AG09309 (cell line): ENCODE measurements around the gene SIRT6.

Source experiments
- DNase-seq: peaks from one replicate; pipeline ENCODE4 v3.0.0-alpha.2; 2010; ENCODE audit warnings: low read depth
- H3K4me3 ChIP-seq: 2 replicates; pipeline ENCODE4 v1.5.1; 2011; ENCODE audit warnings: mild to moderate bottlenecking, low read depth, low read length, moderate library complexity; ENCODE audit not compliant: control insufficient read depth
- TF ChIP-seq, protein P1 (sequence below): IDR thresholded peaks from 2 replicates; pipeline ENCODE4 v1.5.1; 2011; ENCODE audit warnings: mild to moderate bottlenecking, low read depth, low read length, inconsistent platforms; ENCODE audit not compliant: insufficient read depth, control insufficient read depth; ENCODE audit errors: missing control alignments

Gene SIRT6

DNA sequence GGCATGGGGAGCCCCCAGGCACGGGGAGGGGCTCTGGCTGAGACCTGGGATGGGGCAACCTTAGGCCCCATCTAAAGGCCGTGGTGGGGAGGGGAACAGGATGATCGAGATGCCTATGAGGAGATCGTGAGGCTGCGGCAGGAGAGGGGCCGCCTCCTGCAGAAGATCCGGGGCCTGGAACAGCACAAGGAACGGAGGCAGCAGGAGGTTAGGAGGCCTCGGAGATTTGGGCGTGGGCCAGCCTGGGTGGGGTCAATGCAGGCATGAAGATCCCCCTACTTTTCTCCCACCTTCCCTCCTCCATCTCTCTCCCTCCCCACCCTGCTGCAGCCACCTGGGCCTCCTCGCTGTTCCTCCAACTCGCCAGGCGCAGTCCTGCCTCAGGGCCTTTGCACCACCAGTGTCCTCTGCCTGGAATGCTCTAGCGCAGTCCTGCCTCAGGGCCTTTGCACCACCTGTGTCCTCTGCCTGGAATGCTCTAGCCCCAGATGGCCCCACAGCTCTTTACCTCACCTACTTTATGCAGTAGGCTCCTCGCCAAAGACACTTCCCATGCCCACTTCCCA is 27.9 kb upstream of the SIRT6 start:
- DNase-seq = no peak
- TF ChIP-seq, protein P1, sequence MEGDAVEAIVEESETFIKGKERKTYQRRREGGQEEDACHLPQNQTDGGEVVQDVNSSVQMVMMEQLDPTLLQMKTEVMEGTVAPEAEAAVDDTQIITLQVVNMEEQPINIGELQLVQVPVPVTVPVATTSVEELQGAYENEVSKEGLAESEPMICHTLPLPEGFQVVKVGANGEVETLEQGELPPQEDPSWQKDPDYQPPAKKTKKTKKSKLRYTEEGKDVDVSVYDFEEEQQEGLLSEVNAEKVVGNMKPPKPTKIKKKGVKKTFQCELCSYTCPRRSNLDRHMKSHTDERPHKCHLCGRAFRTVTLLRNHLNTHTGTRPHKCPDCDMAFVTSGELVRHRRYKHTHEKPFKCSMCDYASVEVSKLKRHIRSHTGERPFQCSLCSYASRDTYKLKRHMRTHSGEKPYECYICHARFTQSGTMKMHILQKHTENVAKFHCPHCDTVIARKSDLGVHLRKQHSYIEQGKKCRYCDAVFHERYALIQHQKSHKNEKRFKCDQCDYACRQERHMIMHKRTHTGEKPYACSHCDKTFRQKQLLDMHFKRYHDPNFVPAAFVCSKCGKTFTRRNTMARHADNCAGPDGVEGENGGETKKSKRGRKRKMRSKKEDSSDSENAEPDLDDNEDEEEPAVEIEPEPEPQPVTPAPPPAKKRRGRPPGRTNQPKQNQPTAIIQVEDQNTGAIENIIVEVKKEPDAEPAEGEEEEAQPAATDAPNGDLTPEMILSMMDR = no peak
- H3K4me3 ChIP-seq = no peak overlapping the region

DNA sequence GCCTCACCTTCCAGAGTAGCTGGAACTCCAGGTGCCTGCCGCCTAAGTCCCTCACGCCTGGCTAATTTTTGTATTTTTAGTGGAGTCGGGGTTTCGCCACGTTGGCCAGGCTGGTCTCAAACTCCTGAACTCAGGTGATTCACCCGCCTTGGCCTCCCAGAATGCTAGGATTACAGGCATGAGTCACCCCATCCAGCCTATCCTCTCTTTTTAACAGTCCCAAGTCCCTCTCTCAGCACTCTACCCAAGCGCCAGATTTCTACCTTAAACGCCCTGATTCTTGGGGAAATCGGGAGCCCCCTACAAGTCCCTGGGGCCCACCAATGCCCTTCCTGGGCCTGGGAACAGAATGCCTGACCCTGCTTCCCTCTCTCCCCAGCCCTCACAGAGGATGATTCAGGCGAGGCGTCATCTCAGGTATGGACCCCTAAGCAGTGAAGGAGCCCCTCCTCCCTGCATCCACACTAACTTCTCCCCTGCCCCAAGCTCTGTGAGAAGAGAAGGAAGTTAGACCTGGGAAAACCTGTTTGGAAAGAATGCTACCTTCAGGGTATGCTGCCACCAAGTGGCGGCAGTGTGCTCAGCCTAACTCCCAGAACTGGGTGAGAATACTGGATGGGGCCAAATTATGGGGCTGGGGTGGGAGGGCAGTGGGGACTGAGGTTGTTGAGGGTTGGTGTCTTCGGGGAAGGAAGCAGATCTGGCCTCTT is 26.2 kb upstream of the SIRT6 start:
- DNase-seq = no peak
- H3K4me3 ChIP-seq = no peak overlapping the region
- TF ChIP-seq, protein P1 = peak; percentile 76

DNA sequence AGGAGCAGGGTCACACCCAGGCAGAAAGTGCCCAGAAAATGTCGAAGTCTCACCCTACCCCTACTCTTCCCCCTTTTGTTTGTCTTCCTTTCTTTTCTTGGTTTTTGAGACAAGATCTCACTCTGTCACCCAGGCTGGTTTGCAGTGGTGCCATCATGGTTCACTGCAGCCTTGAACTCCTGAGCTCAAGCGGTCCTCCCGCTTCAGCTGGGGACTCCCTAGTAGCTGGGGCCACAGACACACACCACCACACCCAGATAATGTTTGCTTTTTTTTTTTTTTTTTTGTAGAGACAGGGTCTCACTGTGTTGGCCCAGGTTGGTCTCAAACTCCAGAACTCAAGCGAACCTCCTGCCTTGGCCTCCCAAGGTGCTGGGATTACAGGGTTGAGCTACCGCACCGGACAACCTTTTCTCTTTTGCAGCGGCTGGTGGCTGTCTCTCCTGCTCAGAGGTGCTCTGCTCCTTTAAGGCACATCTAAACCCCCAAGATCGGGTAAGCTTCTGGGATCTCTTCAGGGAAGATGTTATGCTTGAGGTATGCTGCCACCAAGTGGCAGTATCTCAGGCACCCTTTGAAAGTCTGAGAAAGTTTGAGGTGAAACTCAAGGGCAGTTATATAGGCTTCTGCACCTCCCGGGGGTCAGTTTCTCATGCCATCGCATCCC is 24.6 kb upstream of the SIRT6 start:
- no peak overlapping the region for H3K4me3 ChIP-seq
- TF ChIP-seq, protein P1 = peak; percentile 64
- no peak for DNase-seq

DNA sequence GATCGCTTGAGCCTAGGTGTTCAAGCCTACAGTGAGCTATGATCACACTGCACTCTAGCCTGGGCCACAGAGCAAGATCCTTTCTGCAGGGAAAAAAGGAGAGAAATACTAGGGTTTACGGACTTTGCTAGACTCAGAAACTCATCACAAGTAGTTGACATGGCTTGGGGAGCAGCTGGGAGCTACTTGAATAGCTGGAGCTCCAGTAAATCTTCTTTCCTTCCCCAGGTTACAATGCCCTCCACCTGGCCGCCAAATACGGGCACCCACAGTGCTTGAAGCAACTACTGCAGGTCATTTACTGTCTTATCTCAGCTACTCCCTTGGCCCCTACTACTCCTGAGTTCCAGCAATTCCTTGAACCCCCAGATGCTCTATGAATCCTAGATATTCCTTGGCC is 19.4 kb upstream of the SIRT6 start:
- TF ChIP-seq, protein P1 = no peak
- no peak for DNase-seq
- no peak overlapping the region for H3K4me3 ChIP-seq

DNA sequence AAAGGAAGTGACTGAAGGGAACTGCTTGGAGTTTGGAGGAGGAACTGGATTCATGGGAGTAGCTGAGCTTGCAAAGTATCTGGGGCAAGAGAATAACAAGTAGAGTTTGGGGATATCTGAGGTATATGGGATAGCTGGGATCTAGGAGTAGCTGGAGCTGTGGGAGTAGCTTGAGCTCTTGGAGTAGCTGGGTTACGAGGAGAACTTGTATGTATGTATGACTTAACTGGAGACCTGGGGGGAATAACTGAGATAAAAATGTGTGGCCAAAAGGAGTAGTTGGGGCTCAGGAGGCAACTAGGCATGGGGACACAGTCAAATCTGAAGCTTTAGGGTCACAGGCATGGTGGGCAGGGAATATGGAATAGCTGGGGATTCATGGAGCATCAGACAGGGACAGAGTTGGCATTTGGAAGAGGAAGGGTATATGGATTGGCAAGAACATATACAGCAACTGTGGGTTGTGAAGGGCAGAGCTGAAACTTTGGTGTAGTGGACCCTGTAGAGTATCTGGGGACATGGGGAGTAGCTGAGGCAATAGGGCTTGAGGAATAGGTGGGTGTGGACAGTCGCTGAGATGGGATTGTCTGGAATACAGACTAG is 18.7 kb upstream of the SIRT6 start:
- no peak for DNase-seq
- H3K4me3 ChIP-seq = no peak overlapping the region
- TF ChIP-seq, protein P1 = no peak

DNA sequence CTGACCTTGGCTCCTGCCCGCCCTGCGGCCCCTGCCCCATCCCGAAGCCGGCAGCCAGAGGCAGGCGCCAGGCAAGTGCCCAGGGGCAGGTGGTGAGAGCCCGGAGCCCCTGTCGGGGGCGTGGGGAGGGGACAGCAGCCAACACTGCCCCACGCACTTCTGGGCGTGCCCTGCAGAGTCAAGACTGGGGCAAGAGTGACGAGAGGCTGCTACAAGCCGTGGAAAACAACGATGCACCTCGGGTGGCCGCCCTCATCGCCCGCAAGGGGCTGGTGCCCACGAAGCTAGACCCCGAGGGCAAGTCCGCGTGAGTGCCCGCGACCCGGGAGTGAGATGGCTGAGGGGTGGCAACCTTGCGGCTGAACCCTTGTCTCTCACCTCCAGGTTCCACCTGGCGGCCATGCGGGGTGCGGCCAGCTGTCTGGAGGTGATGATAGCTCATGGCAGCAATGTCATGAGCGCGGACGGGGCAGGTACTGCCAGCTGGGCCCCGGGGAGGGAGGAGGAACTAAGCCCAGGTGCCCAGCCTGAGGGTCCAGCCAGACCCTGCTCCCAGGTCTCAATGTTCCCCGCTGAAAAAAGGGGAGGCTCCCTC is 17.4 kb upstream of the SIRT6 start:
- no peak overlapping the region for H3K4me3 ChIP-seq
- no peak for DNase-seq
- TF ChIP-seq, protein P1 = no peak
